Immature natural killer cell (primary cell): Measurements from ENCODE around the gene TPRG1. TPM values are rescaled to one million over a fixed set of nuclear protein-coding genes. Genes with fewer than 3 reads are reported as not detected.
"Not testable (repeated sequence)": the region's sequence is repeated elsewhere in the genome, so short reads cannot be mapped to it uniquely, and the experiment has no call there.

Experiments
- DNase-seq, 3 donors: peaks; one replicate each; pipeline ENCODE4 v3.0.0; 2022; ENCODE audit warnings: mixed read lengths in 1 of 3
- H3K27ac Mint-ChIP-seq, 6 donors: one replicate each; pipeline ENCODE4 v1.8.0; 2020; ENCODE audit warnings: mixed read lengths in 6 of 6, mild to moderate bottlenecking in 5 of 6, inconsistent platforms in 4 of 6, moderate library complexity in 3 of 6
- H3K27me3 Mint-ChIP-seq, 3 donors: one replicate each; pipeline ENCODE4 v1.8.0; 2020 to 2021; ENCODE audit warnings: low read depth in 3 of 3, mild to moderate bottlenecking in 3 of 3, mixed read lengths in 3 of 3, moderate library complexity in 3 of 3, inconsistent platforms in 1 of 3
- H3K36me3 Mint-ChIP-seq, 3 donors: one replicate each; pipeline ENCODE4 v1.8.0; 2020; ENCODE audit warnings: mixed read lengths in 3 of 3, inconsistent platforms in 2 of 3, mild to moderate bottlenecking in 2 of 3
- H3K4me1 Mint-ChIP-seq, 2 donors: one replicate each; pipeline ENCODE4 v1.8.0; 2020; ENCODE audit warnings: inconsistent platforms in 2 of 2, mild to moderate bottlenecking in 2 of 2, mixed read lengths in 2 of 2, moderate library complexity in 1 of 2
- H3K4me3 Mint-ChIP-seq, 5 donors: one replicate each; pipeline ENCODE4 v1.8.0; 2020; ENCODE audit warnings: mild to moderate bottlenecking in 5 of 5, mixed read lengths in 5 of 5, inconsistent platforms in 3 of 5, moderate library complexity in 3 of 5
- H3K9me3 Mint-ChIP-seq, 6 donors: one replicate each; pipeline ENCODE4 v1.8.0; 2020; ENCODE audit warnings: mild to moderate bottlenecking in 6 of 6, mixed read lengths in 6 of 6, inconsistent platforms in 4 of 6, moderate library complexity in 3 of 6
- polyA plus RNA-seq, 3 donors: library from polyadenylated mRNA; unstranded; fragments of 300-500 nt; fragmentation: Illumina TruSeq; gene quantifications; one replicate each; pipeline ENCODE4 v1.2.3, GENCODE V29; 2021

TPRG1 gene
- polyA plus RNA-seq, 3 donors from 2014 or later: 0.38 to 6.0 TPM; not detected in 1

GRCh38 chr3:189329630-189330029 is 157.9 kb downstream of the TPRG1 start:
- H3K4me1 Mint-ChIP-seq: peaks cover 13 to 17% of the 10 kb centered on the region in 2 donors
- not testable (repeated sequence) for H3K27ac Mint-ChIP-seq, H3K4me3 Mint-ChIP-seq, H3K27me3 Mint-ChIP-seq, DNase-seq, H3K9me3 Mint-ChIP-seq, H3K36me3 Mint-ChIP-seq

GRCh38 chr3:189330066-189330465 is 158.3 kb downstream of the TPRG1 start:
- no peaks in the 10 kb centered on the region for H3K36me3 Mint-ChIP-seq
- H3K27ac Mint-ChIP-seq: no peak overlapping the region
- H3K27me3 Mint-ChIP-seq: no peaks in the 10 kb centered on the region
- H3K4me1 Mint-ChIP-seq: peaks cover 8 to 13% of the 10 kb centered on the region in 2 donors
- H3K4me3 Mint-ChIP-seq: no peak overlapping the region
- DNase-seq: no peak
- H3K9me3 Mint-ChIP-seq: no peaks in the 10 kb centered on the region

DNA sequence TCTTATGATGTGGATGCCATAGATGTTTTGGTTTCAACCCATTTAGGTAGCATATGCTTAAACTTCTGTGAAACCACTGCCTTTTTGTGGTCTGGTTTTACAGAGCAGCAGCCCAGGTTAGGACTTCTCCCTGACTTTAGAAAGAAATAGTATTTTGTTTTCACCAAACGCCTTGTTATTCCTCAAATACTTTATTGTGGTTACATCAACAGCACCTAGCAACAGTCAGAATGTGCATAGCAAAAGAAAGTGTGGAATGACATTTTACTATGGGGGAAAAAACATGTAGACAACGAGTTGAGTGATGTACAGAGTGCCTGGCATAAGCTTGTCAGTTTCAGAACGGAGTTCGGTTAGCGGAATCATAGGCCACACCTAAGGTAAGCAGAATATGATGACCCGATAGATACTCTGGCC is 159.2 kb downstream of the TPRG1 start:
- Mint-ChIP-seq H3K4me3 (no peak overlapping the region), H3K36me3 (no peaks in the 10 kb centered on the region), H3K27ac (no peak overlapping the region), H3K9me3 (no peaks in the 10 kb centered on the region), H3K27me3 (no peaks in the 10 kb centered on the region), H3K4me1 (peaks cover 0 to 4% of the 10 kb centered on the region in 2 donors)
- DNase-seq: no peak

DNA sequence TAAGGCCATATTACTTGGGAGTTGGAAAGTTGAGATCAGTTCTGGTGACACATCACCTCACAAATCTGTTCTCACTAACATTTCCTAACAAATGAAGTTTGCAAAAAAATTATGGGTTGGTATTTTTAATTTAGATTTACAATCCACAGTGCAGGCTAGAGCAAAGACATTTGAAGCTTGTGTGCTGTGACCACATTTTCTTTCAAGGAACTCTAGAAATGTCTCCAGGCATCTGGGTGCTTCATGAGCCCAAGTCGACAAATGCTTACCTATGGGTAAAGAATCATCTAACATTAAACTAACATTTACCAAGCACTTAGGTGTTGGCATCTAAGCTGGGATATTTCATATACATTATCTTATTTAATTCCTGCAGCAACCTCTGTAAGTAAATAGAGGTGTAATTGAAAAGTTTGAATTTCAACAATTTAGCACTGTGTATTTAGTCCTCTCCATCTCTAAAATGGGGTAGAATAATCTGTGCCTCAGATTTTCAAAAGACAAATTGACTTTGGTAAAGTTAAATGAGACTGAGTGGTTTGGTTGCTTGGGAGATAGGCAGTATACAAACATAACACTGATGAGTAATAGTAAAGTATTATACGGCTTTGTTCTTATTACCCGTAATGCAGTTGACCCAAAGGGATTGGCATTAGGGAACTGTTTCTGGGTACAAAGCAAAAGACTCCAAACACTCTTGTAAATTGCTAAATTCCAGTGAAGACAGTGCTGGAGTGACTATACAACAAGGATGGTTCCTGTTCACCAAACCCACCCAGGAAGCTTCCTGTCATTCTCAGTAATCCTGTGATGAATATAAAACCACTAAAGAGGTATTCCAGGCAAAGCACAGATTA is 162.5 kb downstream of the TPRG1 start:
- no peaks in the 10 kb centered on the region for H3K9me3 Mint-ChIP-seq
- peaks cover 0 to 2% (median under 1%) of the 10 kb centered on the region in 3 donors for H3K27me3 Mint-ChIP-seq
- no peak overlapping the region for H3K4me3 Mint-ChIP-seq
- H3K36me3 Mint-ChIP-seq: no peaks in the 10 kb centered on the region
- DNase-seq: no peak
- H3K27ac Mint-ChIP-seq: no peak overlapping the region
- peaks cover 0 to 4% of the 10 kb centered on the region in 2 donors for H3K4me1 Mint-ChIP-seq

DNA sequence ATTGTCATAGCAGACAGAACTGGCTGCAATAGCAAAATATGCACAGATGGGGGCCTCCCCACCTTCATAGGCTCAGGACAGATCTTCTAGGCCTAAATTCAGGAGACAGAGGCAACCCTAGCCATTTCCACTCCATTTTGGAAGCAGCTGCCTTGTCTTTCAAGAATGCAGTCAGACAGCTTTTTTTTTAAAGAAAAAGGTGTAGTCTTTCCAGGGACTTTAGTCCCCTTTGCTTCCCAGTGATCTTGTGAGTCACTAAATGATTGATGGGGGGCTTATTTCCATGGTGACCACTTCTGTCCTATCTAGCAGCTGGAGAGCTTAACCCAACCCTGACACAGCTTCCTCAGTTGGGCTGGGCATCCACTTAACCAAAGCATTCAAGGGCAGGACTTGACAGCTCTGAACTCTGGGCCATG is 165.9 kb downstream of the TPRG1 start:
- Mint-ChIP-seq H3K9me3 (no peaks in the 10 kb centered on the region), H3K36me3 (no peaks in the 10 kb centered on the region), H3K27me3 (peaks cover 2 to 3% (median 2%) of the 10 kb centered on the region in 3 donors), H3K27ac (no peak overlapping the region), H3K4me1 (no peaks in the 10 kb centered on the region), H3K4me3 (no peak overlapping the region)
- no peak for DNase-seq

GRCh38 chr3:189338366-189338765 is 166.6 kb downstream of the TPRG1 start:
- no peak for DNase-seq
- Mint-ChIP-seq H3K9me3 (no peaks in the 10 kb centered on the region), H3K4me3 (no peak overlapping the region), H3K27ac (no peak overlapping the region), H3K36me3 (no peaks in the 10 kb centered on the region), H3K4me1 (no peaks in the 10 kb centered on the region), H3K27me3 (peaks cover 2 to 3% (median 2%) of the 10 kb centered on the region in 3 donors)

GRCh38 chr3:189339996-189340395 is 168.2 kb downstream of the TPRG1 start:
- Mint-ChIP-seq H3K27me3 (peaks cover 2 to 4% (median 3%) of the 10 kb centered on the region in 3 donors), H3K4me1 (no peaks in the 10 kb centered on the region), H3K36me3 (no peaks in the 10 kb centered on the region), H3K9me3 (no peaks in the 10 kb centered on the region), H3K27ac (no peak overlapping the region), H3K4me3 (no peak overlapping the region)
- no peak for DNase-seq

DNA sequence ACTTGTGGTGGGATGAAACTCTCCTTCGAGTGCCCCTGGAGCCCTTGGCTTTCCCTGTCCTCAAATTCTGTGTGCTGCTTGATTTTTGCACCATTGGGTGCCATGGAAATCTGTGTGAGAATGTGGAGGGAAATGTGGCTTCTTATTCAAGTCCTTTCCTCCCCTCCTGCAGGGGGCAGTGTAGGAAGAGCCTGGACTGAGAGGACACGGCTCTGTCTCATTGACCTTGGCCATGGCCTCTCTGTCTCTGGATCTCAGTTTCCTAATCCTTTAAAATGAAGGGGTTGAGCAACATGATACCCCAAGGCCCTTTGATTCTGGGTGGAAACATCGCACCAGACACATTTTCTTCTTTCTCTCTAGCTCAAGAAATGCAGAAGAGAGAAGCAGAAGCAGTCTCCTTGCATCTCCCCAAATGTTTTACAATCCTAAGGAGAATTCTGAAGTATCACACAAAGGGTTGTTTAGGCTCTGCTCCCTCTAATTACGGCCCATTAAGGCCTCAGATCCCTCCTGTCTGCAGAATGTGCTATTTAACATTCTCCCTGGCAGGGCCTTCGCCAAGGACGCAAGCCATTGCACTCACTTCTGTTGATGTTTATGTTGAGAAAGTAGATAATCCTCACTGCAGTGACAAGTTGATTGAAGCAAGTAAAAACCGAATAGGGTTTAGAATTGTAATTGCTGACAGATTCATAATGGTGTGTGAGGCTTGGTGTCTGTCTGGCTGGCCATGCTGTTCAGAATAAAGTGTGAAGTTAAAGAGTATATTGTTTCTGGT is 169.1 kb downstream of the TPRG1 start:
- Mint-ChIP-seq H3K4me1 (no peaks in the 10 kb centered on the region), H3K4me3 (no peak overlapping the region), H3K36me3 (no peaks in the 10 kb centered on the region), H3K9me3 (no peaks in the 10 kb centered on the region), H3K27ac (no peak overlapping the region), H3K27me3 (peaks cover 2 to 4% (median 3%) of the 10 kb centered on the region in 3 donors)
- no peak for DNase-seq

DNA sequence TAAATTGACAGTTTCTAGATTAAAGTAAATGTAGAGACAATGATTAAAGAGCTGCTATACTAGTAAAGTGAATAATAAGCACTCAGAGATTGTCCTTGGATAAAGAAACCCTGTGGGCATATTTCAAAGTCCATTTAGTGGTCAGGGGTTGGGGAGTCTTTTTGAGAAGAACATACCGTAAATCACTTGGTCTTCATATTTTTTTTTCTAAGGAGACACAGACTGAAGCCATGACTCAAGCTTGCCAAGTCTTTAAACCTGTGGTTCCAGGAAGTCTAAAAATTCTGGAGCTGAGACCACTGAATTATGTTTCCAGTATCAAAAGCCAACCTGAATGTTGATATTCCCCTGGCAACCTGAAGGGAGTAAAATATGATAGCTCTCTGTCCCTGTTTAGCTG is 171.0 kb downstream of the TPRG1 start:
- Mint-ChIP-seq H3K27me3 (peaks cover 0 to 5% (median 4%) of the 10 kb centered on the region in 3 donors), H3K4me1 (no peaks in the 10 kb centered on the region), H3K36me3 (no peaks in the 10 kb centered on the region), H3K9me3 (no peaks in the 10 kb centered on the region), H3K27ac (no peak overlapping the region), H3K4me3 (no peak overlapping the region)
- DNase-seq: no peak

DNA sequence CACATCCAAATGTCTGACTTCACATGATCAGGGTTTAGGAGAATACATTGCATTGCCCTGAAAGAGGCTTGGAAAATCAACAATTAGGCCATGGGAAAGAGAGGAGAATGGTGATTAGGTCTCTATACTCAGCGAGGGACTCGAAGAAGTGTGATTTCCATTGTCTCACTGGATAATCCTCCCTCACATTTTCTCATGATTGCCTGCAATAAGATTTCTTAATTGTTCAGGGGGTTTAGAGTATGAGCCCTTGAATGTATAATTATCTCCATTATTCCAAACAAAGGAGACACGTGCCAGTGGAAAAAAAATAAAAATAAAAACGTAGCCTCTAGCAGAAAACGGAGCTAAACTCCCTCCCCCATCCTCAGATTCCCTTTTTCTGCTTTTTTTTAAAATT is 173.2 kb downstream of the TPRG1 start:
- H3K27ac Mint-ChIP-seq: no peak overlapping the region
- no peaks in the 10 kb centered on the region for H3K9me3 Mint-ChIP-seq
- H3K4me1 Mint-ChIP-seq: no peaks in the 10 kb centered on the region
- no peak overlapping the region for H3K4me3 Mint-ChIP-seq
- H3K27me3 Mint-ChIP-seq: peaks cover 0 to 3% (median 2%) of the 10 kb centered on the region in 3 donors
- H3K36me3 Mint-ChIP-seq: no peaks in the 10 kb centered on the region
- no peak for DNase-seq

DNA sequence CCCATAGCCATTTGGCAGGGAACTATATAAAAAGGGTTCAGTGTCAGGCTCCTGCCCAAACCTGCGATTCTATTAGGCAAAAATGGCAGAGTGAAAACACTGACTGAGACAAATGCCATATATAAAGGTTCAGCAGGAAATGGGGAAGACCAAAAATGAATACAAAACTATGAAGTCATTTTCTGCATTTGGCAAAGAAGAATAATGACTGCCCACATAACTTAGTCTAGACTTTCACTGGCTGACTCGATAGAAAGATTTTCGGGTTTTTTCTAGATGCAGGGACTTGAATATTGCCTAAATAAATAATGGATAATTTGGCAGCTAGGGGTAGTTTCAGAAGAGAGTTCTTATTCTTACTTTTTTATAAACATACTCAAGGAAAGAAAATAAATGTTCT is 178.0 kb downstream of the TPRG1 start:
- H3K9me3 Mint-ChIP-seq: no peaks in the 10 kb centered on the region
- no peak overlapping the region for H3K27ac Mint-ChIP-seq
- H3K4me1 Mint-ChIP-seq: no peaks in the 10 kb centered on the region
- H3K36me3 Mint-ChIP-seq: no peaks in the 10 kb centered on the region
- H3K4me3 Mint-ChIP-seq: no peak overlapping the region
- peaks cover 0 to 2% (median 0%) of the 10 kb centered on the region in 3 donors for H3K27me3 Mint-ChIP-seq
- DNase-seq: no peak

DNA sequence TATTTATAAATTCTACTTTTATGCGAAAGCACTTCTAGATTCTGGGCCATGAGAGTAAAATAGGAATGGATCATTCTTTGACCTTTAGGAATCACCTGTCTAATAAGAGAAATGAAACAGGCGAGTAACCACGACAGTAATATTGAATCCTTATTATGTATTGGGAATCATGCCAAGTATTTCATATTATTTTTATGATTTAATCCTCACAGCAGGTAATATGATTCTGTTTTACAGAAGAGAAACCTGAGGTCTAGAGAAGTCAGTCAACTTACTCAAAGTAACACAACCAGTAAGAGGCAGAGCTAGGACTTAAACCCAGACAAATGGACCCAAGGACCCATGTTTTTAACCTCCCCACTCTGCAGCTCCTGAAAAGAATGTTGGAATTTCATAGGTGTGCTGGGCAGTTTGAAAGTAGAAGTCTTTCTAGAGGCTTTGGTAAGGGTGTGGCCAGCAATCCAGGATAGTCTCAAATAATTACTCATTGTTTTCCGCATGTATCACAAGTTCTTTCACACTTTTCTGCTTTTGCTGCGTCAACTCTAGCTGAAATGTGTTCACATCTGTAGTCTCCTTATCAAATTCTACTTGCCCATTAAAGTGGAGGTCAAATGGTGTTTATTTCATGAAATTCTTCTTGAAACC is 181.7 kb downstream of the TPRG1 start:
- Mint-ChIP-seq H3K27ac (no peak overlapping the region), H3K27me3 (peaks cover 0 to 3% (median 0%) of the 10 kb centered on the region in 3 donors), H3K36me3 (no peaks in the 10 kb centered on the region), H3K9me3 (no peaks in the 10 kb centered on the region), H3K4me1 (peaks cover 7 to 13% of the 10 kb centered on the region in 2 donors), H3K4me3 (no peak overlapping the region)
- no peak for DNase-seq

- no peak overlapping the region for H3K4me3 Mint-ChIP-seq
- peaks cover 7 to 13% of the 10 kb centered on the region in 2 donors for H3K4me1 Mint-ChIP-seq
- no peak for DNase-seq
- no peaks in the 10 kb centered on the region for H3K36me3 Mint-ChIP-seq
- H3K27me3 Mint-ChIP-seq: peaks cover 0 to 3% (median 0%) of the 10 kb centered on the region in 3 donors
- no peak overlapping the region for H3K27ac Mint-ChIP-seq
- H3K9me3 Mint-ChIP-seq: no peaks in the 10 kb centered on the region
Observed at GRCh38 chr3:189353988-189354889, 182.5 kb downstream of the TPRG1 start.
